Measurements from ENCODE around the gene AXL.

The AXL gene

DNA sequence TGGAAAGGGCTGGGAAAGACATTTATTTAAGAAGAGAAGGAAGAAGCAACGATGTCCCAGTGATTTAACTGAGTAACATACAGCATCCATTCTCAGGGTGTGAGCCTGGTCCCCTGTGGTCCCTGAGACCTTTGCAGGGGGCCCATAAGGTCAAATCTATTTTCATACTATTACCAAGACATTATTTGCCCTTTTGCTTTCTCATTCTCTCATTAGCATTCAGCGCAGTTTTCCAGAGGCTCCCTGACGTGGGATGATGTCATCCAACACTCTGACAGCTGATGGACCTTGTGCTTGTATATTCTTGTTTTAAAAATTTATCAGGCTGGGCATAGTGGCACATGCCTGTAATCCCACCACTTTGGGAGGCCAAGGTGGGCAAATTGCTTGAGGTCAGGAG, 26.8 kb downstream of the AXL start:
- Histone ChIP-seq H3K9me2 (replicated peaks; ENCODE audit: control insufficient read depth, low read length) (no peaks in the 10 kb centered on the region), H3K27ac (ENCODE audit: low read depth, low read length) (no peak overlapping the region), H3K36me3 (ENCODE audit: control insufficient read depth, low read length) (no peaks in the 10 kb centered on the region), H3K9me3 (ENCODE audit: control insufficient read depth, insufficient read depth, low read length) (no peaks in the 10 kb centered on the region), H3K27me3 (ENCODE audit: control insufficient read depth, low read length) (no peaks in the 10 kb centered on the region; the same call in 1 of the 2 replicates), H3K4me1 (ENCODE audit: control insufficient read depth, low read length) (no peaks in the 10 kb centered on the region), H3K4me3 (ENCODE audit: low read length) (no peak overlapping the region), H4K20me1 (ENCODE audit: control insufficient read depth, insufficient read depth, low read depth, low read length) (no peaks in the 10 kb centered on the region), H3K4me2 (ENCODE audit: low read length) (no peak overlapping the region), H3F3A (ENCODE audit: control insufficient read depth, insufficient read depth) (no peaks in the 10 kb centered on the region), H3K79me2 (ENCODE audit: control insufficient read depth, low read length) (no peaks in the 10 kb centered on the region)
- TF ChIP-seq, protein P1, sequence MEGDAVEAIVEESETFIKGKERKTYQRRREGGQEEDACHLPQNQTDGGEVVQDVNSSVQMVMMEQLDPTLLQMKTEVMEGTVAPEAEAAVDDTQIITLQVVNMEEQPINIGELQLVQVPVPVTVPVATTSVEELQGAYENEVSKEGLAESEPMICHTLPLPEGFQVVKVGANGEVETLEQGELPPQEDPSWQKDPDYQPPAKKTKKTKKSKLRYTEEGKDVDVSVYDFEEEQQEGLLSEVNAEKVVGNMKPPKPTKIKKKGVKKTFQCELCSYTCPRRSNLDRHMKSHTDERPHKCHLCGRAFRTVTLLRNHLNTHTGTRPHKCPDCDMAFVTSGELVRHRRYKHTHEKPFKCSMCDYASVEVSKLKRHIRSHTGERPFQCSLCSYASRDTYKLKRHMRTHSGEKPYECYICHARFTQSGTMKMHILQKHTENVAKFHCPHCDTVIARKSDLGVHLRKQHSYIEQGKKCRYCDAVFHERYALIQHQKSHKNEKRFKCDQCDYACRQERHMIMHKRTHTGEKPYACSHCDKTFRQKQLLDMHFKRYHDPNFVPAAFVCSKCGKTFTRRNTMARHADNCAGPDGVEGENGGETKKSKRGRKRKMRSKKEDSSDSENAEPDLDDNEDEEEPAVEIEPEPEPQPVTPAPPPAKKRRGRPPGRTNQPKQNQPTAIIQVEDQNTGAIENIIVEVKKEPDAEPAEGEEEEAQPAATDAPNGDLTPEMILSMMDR (IDR thresholded peaks at IDR 0.05; ENCODE audit: low read depth, low read length, poor library complexity, severe bottlenecking) = no peak
- no peak for TF ChIP-seq EZH2phosphoT487 (IDR thresholded peaks at IDR 0.05; ENCODE audit: borderline replicate concordance, low read length)

DNA sequence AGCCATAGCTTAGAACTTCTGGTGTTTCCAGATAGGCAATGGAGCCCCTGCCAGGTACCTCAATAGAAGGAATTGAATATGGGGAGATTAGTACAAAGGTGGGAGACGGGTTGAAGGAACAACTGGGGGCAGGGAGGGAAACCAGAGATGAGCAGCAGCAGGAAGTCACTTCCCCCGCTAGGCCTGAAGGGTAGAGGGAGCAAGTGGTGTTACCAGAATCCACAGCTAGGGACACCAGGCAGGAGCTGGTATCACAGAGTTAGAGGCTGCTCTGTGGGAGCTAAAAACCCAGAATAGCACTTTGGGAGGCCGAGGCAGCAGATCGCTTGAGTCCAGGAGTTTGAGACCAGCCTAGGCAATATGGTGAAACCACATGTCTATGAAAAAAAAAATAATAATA, 29.9 kb downstream of the AXL start:
- H4K20me1 ChIP-seq (ENCODE audit: control insufficient read depth, insufficient read depth, low read depth, low read length) = no peaks in the 10 kb centered on the region
- no peaks in the 10 kb centered on the region for H3K79me2 ChIP-seq (ENCODE audit: control insufficient read depth, low read length)
- H3F3A ChIP-seq (ENCODE audit: control insufficient read depth, insufficient read depth) = no peaks in the 10 kb centered on the region

DNA sequence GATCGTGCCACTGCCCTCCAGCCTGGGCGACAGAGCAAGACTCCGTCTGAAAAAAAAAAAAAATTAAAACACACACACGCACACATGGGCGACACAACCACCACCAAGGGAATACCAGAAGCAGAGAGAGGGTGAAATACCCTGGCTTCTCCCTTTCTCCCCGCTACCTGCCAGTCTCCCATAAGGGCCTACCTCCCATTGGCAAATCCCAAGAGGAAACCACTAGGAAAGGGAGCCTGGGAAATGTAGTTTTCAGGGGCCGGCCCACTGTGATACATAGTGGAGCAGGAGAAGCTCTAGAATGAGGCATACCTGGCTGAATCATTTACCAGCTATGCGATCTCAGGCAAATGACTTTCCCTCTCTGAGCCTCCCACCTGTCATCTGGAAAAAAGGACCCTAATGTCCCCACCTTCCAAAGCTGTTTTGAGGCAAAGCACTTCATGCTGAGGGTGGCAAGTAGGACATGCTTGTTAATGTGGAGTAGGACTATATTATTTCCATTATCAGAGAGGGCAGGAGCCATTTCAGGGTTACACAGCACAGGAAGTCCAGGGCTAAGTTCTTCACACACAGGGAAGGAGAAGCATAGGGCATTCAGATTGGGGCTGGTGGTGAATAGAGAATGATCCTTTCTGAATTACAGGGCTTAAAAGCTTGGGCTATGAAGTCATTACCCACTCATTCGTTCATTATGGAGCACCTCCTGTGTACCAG, 30.8 kb downstream of the AXL start:
- H4K20me1 ChIP-seq (ENCODE audit: control insufficient read depth, insufficient read depth, low read depth, low read length) = no peaks in the 10 kb centered on the region
- TF ChIP-seq, protein P1 (IDR thresholded peaks at IDR 0.05; ENCODE audit: low read depth, low read length, poor library complexity, severe bottlenecking) = no peak
- TF ChIP-seq EZH2phosphoT487 (IDR thresholded peaks at IDR 0.05; ENCODE audit: borderline replicate concordance, low read length) = no peak
- H3K27ac ChIP-seq (ENCODE audit: low read depth, low read length) = no peak overlapping the region
- H3K4me1 ChIP-seq (ENCODE audit: control insufficient read depth, low read length) = no peaks in the 10 kb centered on the region
- H3K27me3 ChIP-seq (ENCODE audit: control insufficient read depth, low read length) = no peaks in the 10 kb centered on the region
- no peaks in the 10 kb centered on the region for H3K36me3 ChIP-seq (ENCODE audit: control insufficient read depth, low read length)
- H3K9me2 ChIP-seq (replicated peaks; ENCODE audit: control insufficient read depth, low read length) = no peaks in the 10 kb centered on the region
- H3F3A ChIP-seq (ENCODE audit: control insufficient read depth, insufficient read depth) = no peaks in the 10 kb centered on the region
- no peak overlapping the region for H3K4me2 ChIP-seq (ENCODE audit: low read length)
- H3K4me3 ChIP-seq (ENCODE audit: low read length) = no peak overlapping the region
- H3K9me3 ChIP-seq (ENCODE audit: control insufficient read depth, insufficient read depth, low read length) = no peaks in the 10 kb centered on the region
- no peaks in the 10 kb centered on the region for H3K79me2 ChIP-seq (ENCODE audit: control insufficient read depth, low read length)

More for the DNA sequence above, 29.9 kb downstream of the AXL start:
- no peak overlapping the region for H3K27ac ChIP-seq (ENCODE audit: low read depth, low read length)
- no peaks in the 10 kb centered on the region for H3K36me3 ChIP-seq (ENCODE audit: control insufficient read depth, low read length)
- H3K27me3 ChIP-seq (ENCODE audit: control insufficient read depth, low read length) = no peaks in the 10 kb centered on the region
- H3K4me1 ChIP-seq (ENCODE audit: control insufficient read depth, low read length) = no peaks in the 10 kb centered on the region
- no peaks in the 10 kb centered on the region for H3K9me3 ChIP-seq (ENCODE audit: control insufficient read depth, insufficient read depth, low read length)
- TF ChIP-seq, protein P1 (IDR thresholded peaks at IDR 0.05; ENCODE audit: low read depth, low read length, poor library complexity, severe bottlenecking) = no peak
- TF ChIP-seq EZH2phosphoT487 (IDR thresholded peaks at IDR 0.05; ENCODE audit: borderline replicate concordance, low read length) = no peak
- H3K4me2 ChIP-seq (ENCODE audit: low read length) = no peak overlapping the region
- no peak overlapping the region for H3K4me3 ChIP-seq (ENCODE audit: low read length)
- H3K9me2 ChIP-seq (replicated peaks; ENCODE audit: control insufficient read depth, low read length) = no peaks in the 10 kb centered on the region

Measured in DOHH2 (cell line).